Stomach (tissue), 9 donors: ENCODE measurements around the gene TNNC1. TPM values are rescaled to one million over a fixed set of nuclear protein-coding genes. Genes with fewer than 3 reads are reported as not detected.

Experiments
- DNase-seq, 2 donors: peaks; one replicate each; pipeline versions ENCODE4 v3.0.0 to v3.0.0-alpha.2; 2013 to 2019
- H3K27ac ChIP-seq, 5 donors: fragments of 200-600 bp in 4 of 5; sonication (generic) in 4 of 5; one replicate each; pipeline ENCODE4 v1.5.1; 2013 to 2019; ENCODE audit warnings: mild to moderate bottlenecking in 1 of 5, moderate library complexity in 1 of 5
- H3K27me3 ChIP-seq, 3 donors: fragments of 200-600 bp; sonication (generic); one replicate each; pipeline ENCODE4 v1.5.1; 2017 to 2019; ENCODE audit warnings: mixed run types in 1 of 3
- H3K36me3 ChIP-seq, 4 donors: fragments of 200-600 bp; sonication (generic); 1 replicate in 3 of 4; 2 replicates in 1 of 4; pipeline ENCODE4 v1.5.1; 2016 to 2019
- H3K4me1 ChIP-seq, 4 donors: fragments of 200-600 bp; sonication (generic); one replicate each; pipeline ENCODE4 v1.5.1; 2016 to 2019
- H3K4me3 ChIP-seq, 4 donors: fragments of 200-600 bp; sonication (generic) in 3 of 4; one replicate each; pipeline ENCODE4 v1.5.1; 2016 to 2019; ENCODE audit warnings: mild to moderate bottlenecking in 1 of 4
- H3K9me3 ChIP-seq, 4 donors: fragments of 200-600 bp; sonication (generic); one replicate each; pipeline ENCODE4 v1.5.1; 2016 to 2019
- EP300 ChIP-seq: sonication (generic); formaldehyde crosslinking; IDR thresholded peaks from one replicate; pipeline ENCODE4 v1.6.1; 2017; ENCODE audit warnings: antibody characterized with exemption
- POLR2A ChIP-seq, 4 donors: fragments of 450-650 bp; IDR thresholded peaks; one replicate each; pipeline ENCODE4 v1.6.1; 2016; ENCODE audit warnings: antibody characterized with exemption in 4 of 4, control low read depth in 2 of 4, mild to moderate bottlenecking in 1 of 4, moderate library complexity in 1 of 4
- POLR2AphosphoS5 ChIP-seq, 3 donors: sonication (generic); formaldehyde crosslinking; IDR thresholded peaks; one replicate each; pipeline ENCODE4 v1.6.1; 2016; ENCODE audit warnings: antibody characterized with exemption in 3 of 3
- WGBS, 5 donors: extraction: QIAGEN DNeasy Blood & Tissue Kit in 3 of 5; methylation state at CpG; one replicate each; pipeline versions ENCODE4 v1.1.5 to v1.1.7; 2013 to 2018; 5-methylcytosine and 5-hydroxymethylcytosine counted together
- intact Hi-C: fragments of 100-400 bp; cut with DNase I; formaldehyde crosslinking; loops from one replicate; pipeline ENCODE4 v1.15.1; 2023; ENCODE audit warnings: low total_unique reads
- polyA plus RNA-seq, 3 donors: library from polyadenylated mRNA; stranded (reverse); fragments of 200-250 nt; gene quantifications; one replicate each; pipeline ENCODE4 v1.2.3, GENCODE V29; 2013
- total RNA-seq, 5 donors: library from RNA; depleted of rRNA; stranded (reverse); fragments of >200 nt; gene quantifications; one replicate each; pipeline versions ENCODE4 v1.1.0 to v1.2.3, GENCODE V29; 2014 to 2016
- TF ChIP-seq, protein P1 (sequence below), 7 experiments: fragments of 450-650 bp in 4 of 7; fragments of 200-600 bp in 3 of 7; sonication (generic) in 3 of 7; IDR thresholded peaks; one replicate each; pipeline ENCODE4 v1.5.1; 2016 to 2019; ENCODE audit warnings: antibody characterized with exemption in 7 of 7, control low read depth in 2 of 7, mild to moderate bottlenecking in 1 of 7
- donor health status: healthy with polysubstance abuse.
- donor health status: Bipolar disorder and iron deficiency.
- donor health status: healthy.

TNNC1 gene
- total and polyA plus RNA-seq, 8 donors: 3.1 to 41.1 (median 6.5) TPM; not detected in 3

DNA sequence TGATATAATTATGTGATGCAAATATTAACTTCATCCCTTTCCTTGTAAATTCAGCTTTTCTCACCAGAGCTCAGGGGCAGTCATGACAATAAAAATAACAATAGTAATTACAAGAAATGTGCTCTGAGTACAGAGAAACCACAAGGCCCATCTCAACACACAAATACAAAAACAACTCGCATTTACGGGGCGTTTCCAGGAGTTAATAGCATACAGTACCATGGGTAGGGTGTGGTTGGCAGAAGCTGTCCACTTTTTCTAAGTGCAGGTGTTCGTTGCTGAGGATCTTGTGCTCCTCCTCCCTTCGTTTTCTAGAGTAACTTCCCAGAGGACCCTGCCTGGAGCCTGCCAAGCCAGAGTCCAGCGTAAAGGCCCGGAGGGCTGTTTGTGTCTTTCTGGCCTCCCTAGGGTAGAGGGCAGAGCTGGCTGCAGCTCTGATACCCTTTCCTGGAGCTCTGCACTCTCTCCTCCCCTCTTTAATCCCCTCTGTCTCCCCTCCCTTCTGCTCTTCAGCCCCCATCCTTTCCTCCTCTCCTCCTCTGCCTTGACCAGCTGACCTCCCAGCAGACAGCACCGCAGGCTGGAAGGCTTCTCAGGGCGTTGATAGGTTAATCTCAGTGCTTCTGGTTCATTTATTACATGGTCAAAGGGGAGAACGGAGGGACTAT, 20.4 kb downstream of the TNNC1 start:
- H3K27me3 ChIP-seq: no peaks in the 10 kb centered on the region
- no peak for DNase-seq
- peaks cover 0 to 29% (median 15%) of the 10 kb centered on the region in 4 donors for H3K4me1 ChIP-seq
- no peaks in the 10 kb centered on the region for H3K9me3 ChIP-seq
- TF ChIP-seq EP300 (no peak), POLR2AphosphoS5 (IDR thresholded peaks at IDR 0.05) (no peak), POLR2A (IDR thresholded peaks at IDR 0.05) (no peak)
- TF ChIP-seq, protein P1, sequence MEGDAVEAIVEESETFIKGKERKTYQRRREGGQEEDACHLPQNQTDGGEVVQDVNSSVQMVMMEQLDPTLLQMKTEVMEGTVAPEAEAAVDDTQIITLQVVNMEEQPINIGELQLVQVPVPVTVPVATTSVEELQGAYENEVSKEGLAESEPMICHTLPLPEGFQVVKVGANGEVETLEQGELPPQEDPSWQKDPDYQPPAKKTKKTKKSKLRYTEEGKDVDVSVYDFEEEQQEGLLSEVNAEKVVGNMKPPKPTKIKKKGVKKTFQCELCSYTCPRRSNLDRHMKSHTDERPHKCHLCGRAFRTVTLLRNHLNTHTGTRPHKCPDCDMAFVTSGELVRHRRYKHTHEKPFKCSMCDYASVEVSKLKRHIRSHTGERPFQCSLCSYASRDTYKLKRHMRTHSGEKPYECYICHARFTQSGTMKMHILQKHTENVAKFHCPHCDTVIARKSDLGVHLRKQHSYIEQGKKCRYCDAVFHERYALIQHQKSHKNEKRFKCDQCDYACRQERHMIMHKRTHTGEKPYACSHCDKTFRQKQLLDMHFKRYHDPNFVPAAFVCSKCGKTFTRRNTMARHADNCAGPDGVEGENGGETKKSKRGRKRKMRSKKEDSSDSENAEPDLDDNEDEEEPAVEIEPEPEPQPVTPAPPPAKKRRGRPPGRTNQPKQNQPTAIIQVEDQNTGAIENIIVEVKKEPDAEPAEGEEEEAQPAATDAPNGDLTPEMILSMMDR (IDR thresholded peaks at IDR 0.05): no peak
- H3K27ac ChIP-seq: peak overlapping the region in 2 of 5 donors; percentile 26 to 27
- H3K4me3 ChIP-seq: no peak overlapping the region
- WGBS, 5 donors: 63 to 79% (median 70%) methylated on average over 10 of the region's 10 CpGs
- H3K36me3 ChIP-seq: no peaks in the 10 kb centered on the region
- intact Hi-C loops: no loop called here

DNA sequence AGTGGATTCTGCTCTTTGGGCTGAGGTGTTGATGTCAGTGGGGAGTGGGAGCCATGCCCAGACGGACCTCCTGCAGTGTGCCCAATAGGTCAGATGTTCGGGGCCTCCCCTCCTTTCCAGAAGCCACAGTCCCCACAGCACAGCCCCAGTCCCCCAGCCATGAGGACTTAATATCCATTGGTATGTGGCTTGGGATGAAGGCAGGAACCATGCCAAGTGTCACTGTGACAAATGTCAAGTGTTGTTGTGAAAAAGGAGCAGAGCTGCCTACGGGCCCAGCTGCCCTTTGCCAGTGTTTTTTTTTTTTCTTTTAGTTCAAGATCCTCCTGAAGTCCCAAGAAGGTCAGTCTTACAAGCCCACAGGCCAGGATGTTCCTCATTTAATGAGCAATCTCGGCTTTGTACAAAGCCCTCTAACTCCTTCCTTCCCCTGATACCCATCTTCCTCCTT, 21.1 kb downstream of the TNNC1 start:
- TF ChIP-seq EP300: no peak
- Histone ChIP-seq H3K4me1 (peaks cover 0 to 26% (median 9%) of the 10 kb centered on the region in 4 donors), H3K9me3 (no peaks in the 10 kb centered on the region), H3K27ac (no peak overlapping the region), H3K36me3 (no peaks in the 10 kb centered on the region), H3K4me3 (no peak overlapping the region), H3K27me3 (no peaks in the 10 kb centered on the region)
- intact Hi-C loops: no loop called here
- no peak for DNase-seq
- 45 to 71% (median 69%) methylated on average over 4 of the region's 4 CpGs for WGBS, 5 donors

DNA sequence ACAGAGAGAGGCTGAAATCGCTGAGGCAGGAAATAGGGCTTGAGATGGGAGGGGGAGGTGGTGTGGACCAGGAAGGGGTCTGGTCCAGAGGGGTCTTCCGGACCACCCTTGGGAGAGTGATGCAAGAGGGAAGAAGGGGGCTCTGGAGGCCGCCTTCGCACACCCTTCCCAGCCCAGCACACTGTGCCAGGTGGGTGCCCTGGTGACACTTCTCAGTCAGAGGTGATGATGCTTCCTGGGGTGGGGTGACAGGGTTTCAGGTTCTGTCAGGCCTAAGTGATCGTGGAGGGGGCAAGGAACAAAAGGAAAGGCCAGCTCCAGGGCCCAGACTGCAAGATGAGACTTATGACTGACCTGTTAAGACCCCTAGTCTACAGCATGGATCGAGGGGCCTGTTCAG, 21.6 kb downstream of the TNNC1 start:
- Histone ChIP-seq H3K27ac (no peak overlapping the region), H3K27me3 (no peaks in the 10 kb centered on the region), H3K36me3 (no peaks in the 10 kb centered on the region), H3K9me3 (no peaks in the 10 kb centered on the region), H3K4me3 (no peak overlapping the region), H3K4me1 (peaks cover 0 to 22% (median 5%) of the 10 kb centered on the region in 4 donors)
- intact Hi-C loops: no loop called here
- TF ChIP-seq POLR2AphosphoS5 (IDR thresholded peaks at IDR 0.05) (no peak), EP300 (no peak), POLR2A (IDR thresholded peaks at IDR 0.05) (no peak)
- TF ChIP-seq, protein P1 (IDR thresholded peaks at IDR 0.05): no peak
- no peak for DNase-seq
- WGBS, 5 donors: 61 to 83% (median 78%) methylated on average over 6 of the region's 6 CpGs

DNA sequence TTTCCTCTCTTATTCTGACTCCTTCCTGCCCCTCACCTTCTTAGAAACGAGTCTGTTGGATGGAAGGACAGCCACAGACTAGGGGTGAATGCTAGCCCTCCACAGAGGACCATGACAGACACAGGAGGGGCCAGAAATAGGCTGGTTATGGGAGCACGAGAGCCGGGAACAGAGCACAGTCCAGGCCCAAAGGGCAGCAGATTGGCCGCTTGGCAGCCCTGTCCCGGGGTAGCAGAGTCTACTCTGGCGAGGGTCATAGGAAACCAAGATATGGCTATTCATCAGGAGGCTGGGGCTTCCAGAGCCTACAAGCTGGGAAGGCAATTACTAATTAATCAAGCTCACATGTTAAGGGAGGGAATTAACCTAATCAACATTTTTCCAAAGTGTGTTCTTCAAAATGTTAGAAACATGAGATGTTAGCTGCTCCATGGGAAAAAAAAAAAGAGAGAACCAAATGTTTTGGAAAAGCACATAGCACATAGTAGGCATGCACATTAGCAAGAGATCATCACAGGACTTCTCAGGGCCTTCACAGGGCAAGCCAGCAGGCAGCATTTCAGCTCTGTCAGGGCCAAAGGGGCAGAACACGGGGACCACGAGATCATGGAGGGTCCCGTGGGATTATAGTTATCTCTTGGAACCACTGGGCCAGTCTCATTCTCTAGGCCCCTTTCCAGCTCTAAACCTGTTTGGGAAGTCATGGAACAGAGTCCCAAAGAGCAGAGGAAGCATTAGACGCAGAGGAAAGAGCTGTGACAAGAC, 22.2 kb downstream of the TNNC1 start:
- Histone ChIP-seq H3K9me3 (no peaks in the 10 kb centered on the region), H3K27me3 (no peaks in the 10 kb centered on the region), H3K27ac (no peak overlapping the region), H3K36me3 (no peaks in the 10 kb centered on the region), H3K4me1 (peaks cover 0 to 22% (median 3%) of the 10 kb centered on the region in 4 donors), H3K4me3 (no peak overlapping the region)
- WGBS, 5 donors: 62 to 81% (median 69%) methylated on average over 10 of the region's 10 CpGs
- TF ChIP-seq EP300: no peak
- TF ChIP-seq POLR2AphosphoS5 (IDR thresholded peaks at IDR 0.05): no peak
- intact Hi-C loops: no loop called here
- DNase-seq: no peak

DNA sequence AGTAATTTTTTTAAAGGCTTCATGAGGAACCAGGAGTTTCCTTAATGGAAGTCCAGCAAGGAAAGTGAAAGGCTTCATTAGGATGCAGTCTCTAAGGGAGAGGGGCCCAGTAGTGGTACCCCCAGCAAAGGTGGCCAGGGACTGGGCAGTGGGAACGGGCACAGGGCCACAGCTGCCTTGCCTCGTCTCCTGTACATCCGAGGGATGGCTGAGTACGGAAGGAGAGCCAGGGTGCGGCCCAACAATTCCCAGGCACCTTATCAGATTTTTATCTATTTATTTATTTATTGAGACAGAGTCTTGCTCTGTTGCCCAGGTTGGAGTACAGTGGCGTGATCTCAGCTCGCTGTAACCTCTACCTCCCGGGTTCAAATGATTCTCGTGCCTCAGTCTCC, 23.4 kb downstream of the TNNC1 start:
- no peak for DNase-seq
- H3K9me3 ChIP-seq: no peaks in the 10 kb centered on the region
- H3K4me3 ChIP-seq: no peak overlapping the region
- no peaks in the 10 kb centered on the region for H3K27me3 ChIP-seq
- peak overlapping the region in 1 of 5 donors; percentile 8 for H3K27ac ChIP-seq
- intact Hi-C loops: no loop called here
- peaks cover 0 to 22% (median 3%) of the 10 kb centered on the region in 4 donors for H3K4me1 ChIP-seq
- 72 to 83% (median 76%) methylated on average over 9 of the region's 9 CpGs for WGBS, 5 donors
- TF ChIP-seq POLR2A (IDR thresholded peaks at IDR 0.05) (no peak), POLR2AphosphoS5 (IDR thresholded peaks at IDR 0.05) (no peak), EP300 (no peak)
- TF ChIP-seq, protein P1 (IDR thresholded peaks at IDR 0.05): no peak
- H3K36me3 ChIP-seq: no peaks in the 10 kb centered on the region
